ENCODE data around the gene FICD. TPM values are rescaled to one million over a fixed set of nuclear protein-coding genes. Genes with fewer than 3 reads are reported as not detected.
"Not testable (repeated sequence)": the region's sequence is repeated elsewhere in the genome, so short reads cannot be mapped to it uniquely, and the experiment has no call there.

The FICD gene
- total and polyA plus RNA-seq, 5 donors: 1.8 to 7.1 (median 3.1) TPM

DNA sequence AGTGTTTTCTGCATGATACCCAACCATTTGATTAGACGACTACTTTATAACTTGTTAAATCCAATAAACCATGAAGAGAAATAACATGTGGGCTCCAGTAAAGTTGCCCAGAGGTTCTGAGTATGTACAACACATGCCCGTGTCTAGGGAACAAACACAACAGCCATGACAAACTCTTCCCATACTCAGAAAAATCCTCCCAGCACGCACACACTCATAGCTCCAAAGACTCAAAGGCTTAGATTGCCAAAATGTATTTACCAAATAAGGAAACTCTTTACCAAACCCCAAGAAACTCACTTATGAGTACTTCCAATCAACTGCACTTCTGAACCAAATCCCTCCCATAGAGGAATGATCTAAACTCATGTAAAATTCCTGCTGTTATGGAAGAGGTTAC lies 28.6 kb downstream of the FICD start:
- intact Hi-C loops (cut with DNase I): no loop called here
- Histone ChIP-seq H3K4me1 (ENCODE audit: control insufficient read depth, insufficient read depth, low read length) (no peaks in the 10 kb centered on the region), H3K27ac (ENCODE audit: low read length) (no peak overlapping the region), H3K4me3 (ENCODE audit: low read length) (no peak overlapping the region), H3K27me3 (ENCODE audit: control insufficient read depth, insufficient read depth) (no peaks in the 10 kb centered on the region), H3K9me3 (ENCODE audit: control insufficient read depth, low read length) (no peaks in the 10 kb centered on the region)
- no peak for DNase-seq
- no peak for ATAC-seq
- 89% methylated on average over 3 of the region's 3 CpGs for WGBS

DNA sequence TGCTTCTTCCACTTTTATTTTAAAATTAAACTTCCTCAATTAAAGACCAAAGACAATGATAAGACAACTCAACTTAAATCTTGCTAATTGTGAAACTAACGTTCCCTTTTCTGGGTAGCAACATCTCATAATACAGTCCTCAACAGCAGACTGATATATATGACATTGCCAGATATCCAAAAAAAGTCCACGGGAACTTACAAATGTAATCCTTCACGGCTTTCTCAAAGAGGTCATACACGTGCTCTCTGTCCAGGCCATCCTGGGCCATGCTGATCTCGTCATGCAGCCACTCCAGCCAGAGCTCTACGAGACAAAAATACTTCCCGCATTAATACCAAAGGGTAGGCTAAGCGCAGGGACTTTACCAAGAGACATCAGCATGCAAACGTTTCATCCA lies 32.6 kb downstream of the FICD start:
- Histone ChIP-seq H3K27ac (ENCODE audit: low read length) (no peak overlapping the region), H3K9me3 (ENCODE audit: control insufficient read depth, low read length) (no peaks in the 10 kb centered on the region), H3K27me3 (ENCODE audit: control insufficient read depth, insufficient read depth) (no peaks in the 10 kb centered on the region), H3K4me1 (ENCODE audit: control insufficient read depth, insufficient read depth, low read length) (no peaks in the 10 kb centered on the region), H3K4me3 (ENCODE audit: low read length) (no peak overlapping the region)
- DNase-seq (no peak), ATAC-seq (no peak)
- intact Hi-C loops (cut with DNase I): no loop called here
- 60% methylated on average over 9 of the region's 9 CpGs for WGBS

DNA sequence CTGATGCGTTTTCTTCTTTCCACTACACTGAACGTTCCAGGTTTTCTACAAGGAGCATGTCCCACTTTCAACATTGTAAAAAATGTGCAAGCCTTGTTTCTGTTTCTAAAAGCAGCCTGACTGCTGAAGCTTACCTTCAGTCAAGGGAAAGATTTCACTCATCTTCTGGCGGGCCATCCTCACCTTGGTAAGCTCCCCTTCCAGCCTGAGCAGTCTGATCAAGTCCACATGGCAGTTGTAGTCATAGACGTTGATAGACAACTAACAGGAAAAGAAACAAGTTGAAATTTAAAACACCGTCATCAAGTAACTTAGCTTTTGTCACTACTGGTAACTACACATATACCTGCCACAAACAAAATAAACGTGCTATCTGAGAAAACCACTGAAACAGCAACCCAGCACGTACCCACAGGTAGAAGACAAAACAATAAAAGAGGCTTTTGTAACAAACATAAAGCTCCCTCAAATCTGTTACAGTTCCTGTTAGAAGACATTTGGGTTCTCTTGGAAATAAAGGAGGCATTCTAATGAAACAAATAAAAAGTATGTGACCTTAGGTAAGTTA lies 34.0 kb downstream of the FICD start:
- no peaks in the 10 kb centered on the region for H3K4me1 ChIP-seq (ENCODE audit: control insufficient read depth, insufficient read depth, low read length)
- no peaks in the 10 kb centered on the region for H3K9me3 ChIP-seq (ENCODE audit: control insufficient read depth, low read length)
- H3K27me3 ChIP-seq (ENCODE audit: control insufficient read depth, insufficient read depth): no peaks in the 10 kb centered on the region
- intact Hi-C loops (cut with DNase I): no loop called here
- DNase-seq (no peak), ATAC-seq (no peak)
- H3K4me3 ChIP-seq (ENCODE audit: low read length): no peak overlapping the region
- WGBS: 66% methylated on average over 7 of the region's 7 CpGs
- no peak overlapping the region for H3K27ac ChIP-seq (ENCODE audit: low read length)

DNA sequence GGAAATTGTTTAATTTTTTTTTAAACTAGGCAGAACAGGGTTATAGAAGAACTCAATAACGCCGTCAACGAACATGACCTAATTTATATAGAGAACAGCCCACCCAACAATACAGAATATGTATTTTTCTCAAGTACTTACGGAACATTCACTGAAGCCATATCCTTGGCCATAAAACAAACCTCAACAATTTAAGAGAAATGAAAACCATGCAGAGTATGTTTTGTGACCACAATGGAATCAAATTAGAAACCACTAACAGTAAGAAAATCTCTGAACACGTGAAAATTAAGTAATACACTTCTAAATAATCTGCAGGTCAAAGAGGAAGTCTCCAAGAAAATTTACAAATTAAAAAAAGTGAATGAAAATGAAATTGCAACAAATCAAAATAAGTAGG lies 36.5 kb downstream of the FICD start:
- Histone ChIP-seq H3K9me3 (ENCODE audit: control insufficient read depth, low read length) (no peaks in the 10 kb centered on the region), H3K27me3 (ENCODE audit: control insufficient read depth, insufficient read depth) (no peaks in the 10 kb centered on the region), H3K4me1 (ENCODE audit: control insufficient read depth, insufficient read depth, low read length) (no peaks in the 10 kb centered on the region), H3K4me3 (ENCODE audit: low read length) (no peak overlapping the region), H3K27ac (ENCODE audit: low read length) (no peak overlapping the region)
- 83% methylated on average over 5 of the region's 5 CpGs for WGBS
- DNase-seq: no peak
- intact Hi-C loops (cut with DNase I): no loop called here
- no peak for ATAC-seq

DNA sequence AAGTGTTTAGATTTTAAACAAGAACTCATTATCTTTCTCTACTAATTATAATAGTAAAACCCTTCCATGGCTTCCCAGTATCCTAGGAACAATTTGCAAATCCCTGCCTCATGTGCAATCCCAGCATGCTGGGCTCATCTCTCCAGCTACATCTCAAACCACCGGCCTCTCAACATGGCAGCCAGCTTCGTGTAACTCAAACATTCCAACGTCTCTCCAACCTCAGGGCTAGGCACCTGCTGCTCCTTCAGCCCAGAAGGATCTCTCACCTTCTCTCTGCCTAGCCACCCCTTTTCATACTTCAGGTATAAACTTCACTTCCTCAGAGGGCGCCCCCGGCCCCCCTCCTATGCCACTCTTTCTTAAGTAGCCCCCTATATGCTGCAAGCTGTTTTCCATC lies 38.7 kb downstream of the FICD start:
- no peak for DNase-seq
- Histone ChIP-seq H3K9me3 (ENCODE audit: control insufficient read depth, low read length) (no peaks in the 10 kb centered on the region), H3K27ac (ENCODE audit: low read length) (no peak overlapping the region), H3K4me3 (ENCODE audit: low read length) (no peak overlapping the region), H3K27me3 (ENCODE audit: control insufficient read depth, insufficient read depth) (no peaks in the 10 kb centered on the region), H3K4me1 (ENCODE audit: control insufficient read depth, insufficient read depth, low read length) (peaks cover 7% of the 10 kb centered on the region)
- WGBS: 86% methylated on average over 5 of the region's 5 CpGs
- intact Hi-C loops (cut with DNase I): no loop called here
- ATAC-seq: no peak

DNA sequence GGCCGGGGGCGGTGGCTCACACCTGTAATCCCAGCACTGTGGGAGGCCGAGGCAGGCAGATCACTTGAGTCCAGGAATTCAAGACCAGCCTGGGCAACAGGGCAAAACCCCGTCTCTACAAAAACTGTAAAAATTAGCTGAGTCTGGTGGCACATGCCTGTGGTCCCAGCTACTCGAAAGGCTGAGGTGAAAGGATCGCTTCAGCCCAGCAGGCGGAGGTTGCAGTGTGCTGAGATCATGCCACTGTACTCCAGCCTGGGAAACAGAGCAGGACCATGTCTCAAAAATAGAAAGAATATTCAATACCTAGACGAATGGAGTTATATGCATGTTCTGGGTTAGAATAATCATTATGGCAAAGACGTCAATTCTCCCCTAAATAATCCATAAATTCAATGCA lies 40.3 kb downstream of the FICD start:
- intact Hi-C loops (cut with DNase I); DNase-seq; H3K9me3 ChIP-seq (ENCODE audit: control insufficient read depth, low read length); H3K27ac ChIP-seq (ENCODE audit: low read length); H3K4me3 ChIP-seq (ENCODE audit: low read length); ATAC-seq; H3K27me3 ChIP-seq (ENCODE audit: control insufficient read depth, insufficient read depth): not testable (repeated sequence)
- peaks cover 11% of the 10 kb centered on the region for H3K4me1 ChIP-seq (ENCODE audit: control insufficient read depth, insufficient read depth, low read length)
- 89% methylated on average over 9 of the region's 9 CpGs for WGBS

DNA sequence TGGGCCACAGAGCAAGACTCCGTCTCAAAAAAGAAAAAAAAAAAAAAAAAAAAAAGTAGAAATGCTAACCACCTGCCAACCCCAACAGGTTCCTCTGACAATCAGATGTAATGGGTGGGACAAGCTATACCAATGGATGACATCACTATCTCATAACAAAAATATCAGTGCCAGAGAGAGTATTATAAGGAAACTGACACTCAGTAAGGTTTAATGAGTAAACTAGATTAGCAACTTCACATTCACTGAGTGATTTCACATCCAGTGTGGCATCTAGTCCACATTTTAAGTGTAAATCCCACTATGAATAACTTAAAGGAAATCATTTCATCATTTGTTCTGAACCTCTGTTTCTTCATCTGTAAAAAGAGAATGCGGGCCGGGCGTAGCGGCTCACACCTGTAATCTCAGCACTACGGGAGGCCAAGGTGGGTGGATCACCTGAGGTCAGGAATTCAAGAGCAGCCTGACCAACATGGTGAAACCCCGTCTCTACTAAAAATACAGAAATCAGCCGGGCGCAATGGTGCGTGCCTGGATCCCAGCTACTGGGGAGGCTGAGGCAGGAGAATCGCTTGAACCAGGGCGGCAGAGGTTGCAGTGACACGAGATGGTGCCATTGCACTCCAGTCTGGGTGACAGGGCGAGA lies 44.1 kb downstream of the FICD start:
- ATAC-seq: no peak
- H3K4me1 ChIP-seq (ENCODE audit: control insufficient read depth, insufficient read depth, low read length): peaks cover 11% of the 10 kb centered on the region
- 85% methylated on average over 13 of the region's 14 CpGs for WGBS

DNA sequence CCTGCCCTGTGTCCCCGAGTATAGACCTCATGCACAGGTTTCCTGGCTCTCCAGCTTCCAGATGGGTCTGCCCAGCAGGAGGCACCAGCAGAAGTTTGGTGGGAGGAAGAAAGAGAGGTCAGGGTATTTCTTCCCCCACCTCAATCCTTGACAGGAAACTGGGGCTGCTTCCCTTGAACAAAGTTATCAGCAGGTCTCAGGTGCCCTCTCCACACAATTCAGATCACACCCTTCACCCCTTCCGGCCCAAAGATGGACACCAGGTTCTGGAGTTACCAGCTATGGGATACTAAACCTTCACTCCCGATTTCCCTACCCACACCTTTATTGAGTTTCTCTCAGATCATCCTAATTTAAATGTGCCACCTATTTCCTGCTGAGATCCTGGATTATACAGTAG lies 44.7 kb downstream of the FICD start:
- H3K9me3 ChIP-seq (ENCODE audit: control insufficient read depth, low read length): no peaks in the 10 kb centered on the region
- peak overlapping the region; percentile 65 for H3K4me3 ChIP-seq (ENCODE audit: low read length)
- H3K27me3 ChIP-seq (ENCODE audit: control insufficient read depth, insufficient read depth): no peaks in the 10 kb centered on the region
- no peak for DNase-seq
- no peak for ATAC-seq
- 50% methylated on average over 3 of the region's 3 CpGs for WGBS
- peaks cover 11% of the 10 kb centered on the region for H3K4me1 ChIP-seq (ENCODE audit: control insufficient read depth, insufficient read depth, low read length)
- no peak overlapping the region for H3K27ac ChIP-seq (ENCODE audit: low read length)
- intact Hi-C loops (cut with DNase I): loop anchor here in 3 of 4 donors (5.0 to 10.0 kb wide), 5 partner anchors 245 to 535 kb away; partner anchors contain the start of genes ALKBH2 (in 1 of the 3), SSH1 (in 1 of the 3) and UNG (in 1 of the 3)

More for the DNA sequence above, 44.1 kb downstream of the FICD start:
- Histone ChIP-seq H3K9me3 (ENCODE audit: control insufficient read depth, low read length) (no peaks in the 10 kb centered on the region), H3K27ac (ENCODE audit: low read length) (no peak overlapping the region), H3K27me3 (ENCODE audit: control insufficient read depth, insufficient read depth) (no peaks in the 10 kb centered on the region), H3K4me3 (ENCODE audit: low read length) (no peak overlapping the region)
- DNase-seq: no peak
- intact Hi-C loops (cut with DNase I): no loop called here

DNA sequence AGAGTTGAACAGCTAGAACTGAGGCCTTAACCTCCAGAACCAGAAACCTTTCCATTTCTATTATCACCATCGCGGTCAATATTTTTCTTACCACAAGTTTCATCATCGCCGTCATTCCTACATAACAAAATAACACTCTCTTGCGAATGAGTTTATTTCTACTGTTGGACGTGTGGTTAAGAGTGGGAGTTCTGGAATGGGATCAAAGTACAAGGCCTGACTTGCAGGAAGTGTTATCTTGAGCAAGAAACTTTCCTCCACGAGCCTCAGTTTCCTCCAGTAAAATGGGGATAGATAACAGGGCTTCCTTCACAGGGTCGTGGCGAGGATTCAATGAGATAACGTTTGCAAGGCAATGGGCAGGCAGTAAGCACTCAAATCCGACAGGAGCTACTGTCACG lies 45.2 kb downstream of the FICD start:
- peak overlapping the region; percentile 65 for H3K4me3 ChIP-seq (ENCODE audit: low read length)
- peaks cover 11% of the 10 kb centered on the region for H3K4me1 ChIP-seq (ENCODE audit: control insufficient read depth, insufficient read depth, low read length)
- H3K9me3 ChIP-seq (ENCODE audit: control insufficient read depth, low read length): no peaks in the 10 kb centered on the region
- intact Hi-C loops (cut with DNase I): loop anchor here in 3 of 4 donors (5.0 to 10.0 kb wide), 5 partner anchors 244 to 534 kb away; partner anchors contain the start of genes ALKBH2 (in 1 of the 3), SSH1 (in 1 of the 3) and UNG (in 1 of the 3)
- H3K27me3 ChIP-seq (ENCODE audit: control insufficient read depth, insufficient read depth): no peaks in the 10 kb centered on the region
- under 1% methylated on average over 12 of the region's 12 CpGs for WGBS
- DNase-seq (no peak), ATAC-seq (no peak)
- peak overlapping the region; percentile 80 for H3K27ac ChIP-seq (ENCODE audit: low read length)

DNA sequence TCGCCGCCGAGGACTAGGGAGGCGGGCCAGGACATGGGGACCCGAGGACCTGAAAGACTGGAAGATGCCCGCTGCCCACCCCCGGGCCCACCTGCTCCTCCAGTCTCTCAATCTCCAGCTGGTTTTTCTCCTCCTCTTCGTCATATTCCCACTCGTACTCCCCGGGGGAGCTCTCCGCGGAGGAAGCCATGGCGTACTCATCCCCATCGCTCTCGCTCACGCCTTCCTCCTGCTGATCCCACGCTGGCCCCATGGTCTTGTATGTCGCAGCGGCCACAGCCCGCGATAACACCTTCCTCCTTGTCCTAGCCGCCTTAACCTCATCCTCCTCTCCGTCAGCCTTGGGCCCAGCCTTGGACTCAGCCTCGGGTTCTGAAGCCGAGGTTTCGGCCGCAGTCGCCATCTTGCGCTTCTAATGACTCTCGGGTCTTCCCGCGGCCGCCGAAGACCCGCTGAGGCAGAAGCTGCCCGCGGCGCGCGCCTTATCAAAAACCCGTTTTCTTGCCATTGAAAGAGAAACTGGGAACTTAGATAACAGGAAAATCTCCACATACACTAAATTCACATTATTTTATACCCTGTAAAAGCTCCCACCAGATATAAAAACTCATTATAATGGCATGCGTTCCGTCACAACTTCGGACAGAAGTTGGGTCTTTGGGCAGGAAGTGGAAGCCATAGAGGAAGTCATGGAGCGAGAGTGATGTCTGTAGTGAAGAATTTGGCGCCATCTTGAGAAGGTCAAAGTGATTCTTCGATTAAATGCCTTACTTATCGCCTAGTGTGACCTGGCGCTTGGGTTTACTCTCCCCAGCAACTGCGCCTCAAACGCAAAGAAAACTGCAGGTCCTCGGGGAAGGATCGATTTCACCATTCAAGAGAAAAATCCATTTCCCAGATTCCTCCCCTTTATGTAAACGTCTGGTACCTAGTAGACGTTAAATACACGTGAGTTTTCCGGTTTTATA lies 46.0 kb downstream of the FICD start, which contains the start of gene SART3:
SART3 (minus strand) TSS at position 422 of the 968 bp plus-strand sequence; CDS start at position 403, 19 bp downstream.
- peaks cover 12% of the 10 kb centered on the region for H3K4me1 ChIP-seq (ENCODE audit: control insufficient read depth, insufficient read depth, low read length)

More for the DNA sequence above, 46.0 kb downstream of the FICD start, which contains the start of gene SART3:
- intact Hi-C loops (cut with DNase I): loop anchor here in 3 of 4 donors (5.0 to 10.0 kb wide), 5 partner anchors 244 to 534 kb away; partner anchors contain the start of genes ALKBH2 (in 1 of the 3), SSH1 (in 1 of the 3) and UNG (in 1 of the 3)
- H3K9me3 ChIP-seq (ENCODE audit: control insufficient read depth, low read length): no peaks in the 10 kb centered on the region
- under 1% methylated on average over 57 of the region's 57 CpGs for WGBS
- peak; percentile 83 to 94 (median 93) for DNase-seq
- peak within 1 kb of the TSS; percentile 87 for H3K27ac ChIP-seq (ENCODE audit: low read length)
- H3K27me3 ChIP-seq (ENCODE audit: control insufficient read depth, insufficient read depth): no peaks in the 10 kb centered on the region
- peak within 1 kb of the TSS; percentile 65 for H3K4me3 ChIP-seq (ENCODE audit: low read length)
- peak; percentile 71 to 73 for ATAC-seq
